GM18526 (cell line): ENCODE measurements around the gene MAPT.

Experiments used
- POLR2A ChIP-seq: IDR thresholded peaks from 3 replicates; pipeline ENCODE4 v1.6.1; 2011; ENCODE audit not compliant: insufficient read length; ENCODE audit errors: extremely low read depth

MAPT gene

DNA sequence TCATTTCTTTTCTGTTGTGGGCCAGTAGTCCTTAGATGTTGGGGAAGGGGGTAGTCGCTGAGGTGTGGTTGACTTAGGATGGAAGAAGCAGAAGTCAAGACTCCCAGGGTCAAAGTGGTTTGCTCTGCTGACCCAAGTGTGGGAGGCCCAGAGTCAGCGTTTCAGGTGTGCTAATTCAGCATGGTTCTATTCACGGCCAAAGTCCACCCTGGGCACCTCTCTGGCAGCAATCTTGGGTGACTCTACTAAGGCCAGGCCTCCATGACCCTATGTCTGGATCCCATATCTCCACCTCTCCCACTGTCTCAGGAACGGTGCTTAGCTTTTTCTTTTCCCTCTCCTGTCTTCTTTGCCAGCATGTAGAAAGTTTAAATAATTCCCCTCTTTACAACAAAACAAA is 32.9 kb downstream of the MAPT start:
- TF ChIP-seq POLR2A, result no peak

- no peak for TF ChIP-seq POLR2A
These were observed 35.0 kb downstream of the MAPT start for GRCh38 chr17:45929344-45929743.

GRCh38 chr17:45930420-45930951 is 36.1 kb downstream of the MAPT start:
- TF ChIP-seq POLR2A, result no peak

DNA sequence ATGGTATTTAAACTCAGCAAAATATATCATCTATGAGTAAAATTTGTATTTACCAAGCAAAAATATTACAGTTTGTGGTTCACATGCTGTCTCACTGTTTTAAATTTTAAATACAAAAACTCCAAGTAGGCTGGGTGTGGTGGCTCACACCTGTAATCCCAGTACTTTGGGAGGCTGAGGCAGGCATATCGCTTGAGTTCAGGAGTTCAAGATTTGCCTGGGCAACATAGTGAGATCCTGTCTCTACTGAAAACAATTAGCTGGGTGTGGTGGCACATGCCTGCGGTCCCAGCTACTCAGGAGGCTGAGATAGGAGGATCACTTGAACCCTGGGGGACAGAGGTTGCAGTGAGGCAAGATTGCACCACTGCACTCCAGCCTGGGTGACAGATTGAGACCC is 37.3 kb downstream of the MAPT start:
- TF ChIP-seq POLR2A, result no peak

GRCh38 chr17:45934044-45934979 is 40.0 kb downstream of the MAPT start:
- no peak for TF ChIP-seq POLR2A

DNA sequence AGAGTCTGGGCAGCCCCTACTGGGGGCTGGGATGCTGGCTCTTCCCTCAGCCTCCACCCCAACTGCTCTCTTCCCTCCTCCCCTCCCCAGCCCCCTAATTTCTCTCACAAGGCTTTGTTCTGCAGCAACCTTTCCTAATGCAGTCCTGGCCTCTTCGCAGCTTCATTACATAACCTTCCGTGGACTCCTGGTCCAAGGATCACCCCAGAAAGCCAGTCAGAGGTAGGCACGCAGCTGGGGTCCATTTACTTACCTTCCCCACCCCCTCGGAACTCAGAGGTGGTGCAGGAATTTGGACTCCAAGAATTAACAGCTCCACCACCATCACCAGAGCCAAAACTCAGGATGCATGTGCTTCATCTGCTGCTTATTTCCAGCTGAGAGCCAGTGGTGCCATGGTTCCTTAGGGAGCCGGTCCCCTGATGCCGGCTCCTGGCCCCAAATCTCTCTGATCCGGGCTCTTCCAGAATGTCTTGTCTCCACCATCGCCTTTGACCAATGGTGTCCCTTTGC is 40.9 kb downstream of the MAPT start:
- TF ChIP-seq POLR2A, result no peak

GRCh38 chr17:45935710-45936509 is 41.6 kb downstream of the MAPT start:
- no peak for TF ChIP-seq POLR2A

- no peak for TF ChIP-seq POLR2A
These were observed 42.3 kb downstream of the MAPT start for GRCh38 chr17:45936610-45937009.

DNA sequence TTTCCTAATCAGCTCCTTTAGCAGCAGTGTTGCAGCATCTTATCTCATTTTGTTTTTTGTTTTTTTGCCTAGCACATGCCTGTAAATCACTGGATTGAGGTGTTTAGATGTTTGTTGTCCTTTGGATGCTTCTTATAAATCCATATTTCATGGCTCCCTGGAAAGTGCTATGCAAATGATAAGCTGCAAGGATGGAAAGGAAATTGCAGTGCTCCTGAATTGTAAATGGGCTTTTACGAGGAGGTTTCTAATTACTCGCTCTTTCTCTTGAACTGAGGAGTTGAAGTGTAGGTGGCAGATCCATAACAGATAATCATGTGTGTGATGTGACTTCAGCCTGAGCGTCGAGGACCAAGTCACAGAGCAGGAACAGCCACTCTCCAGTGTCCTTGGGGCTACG is 45.0 kb downstream of the MAPT start:
- TF ChIP-seq POLR2A, result no peak

DNA sequence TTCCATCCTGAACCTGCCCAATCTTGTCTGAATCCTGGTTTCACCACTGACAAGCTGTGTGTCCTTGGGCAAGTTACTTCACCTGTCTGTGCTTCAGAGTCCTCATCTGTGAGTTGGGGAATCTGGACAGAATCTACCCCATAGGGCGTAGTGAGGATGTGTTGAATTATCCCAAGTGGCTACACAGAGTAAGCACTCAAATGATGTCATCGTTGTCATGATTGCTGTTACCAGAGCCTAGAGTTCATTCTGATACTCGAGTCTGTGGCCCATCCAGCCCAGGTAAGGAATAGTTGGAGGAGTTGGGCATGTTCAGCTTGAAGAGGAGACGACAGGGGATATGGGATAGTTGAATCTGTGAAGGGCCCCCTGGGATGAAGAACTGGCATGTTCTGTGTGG is 45.9 kb downstream of the MAPT start:
- no peak for TF ChIP-seq POLR2A

- no peak for TF ChIP-seq POLR2A
These were observed 46.5 kb downstream of the MAPT start for GRCh38 chr17:45940826-45941225.

DNA sequence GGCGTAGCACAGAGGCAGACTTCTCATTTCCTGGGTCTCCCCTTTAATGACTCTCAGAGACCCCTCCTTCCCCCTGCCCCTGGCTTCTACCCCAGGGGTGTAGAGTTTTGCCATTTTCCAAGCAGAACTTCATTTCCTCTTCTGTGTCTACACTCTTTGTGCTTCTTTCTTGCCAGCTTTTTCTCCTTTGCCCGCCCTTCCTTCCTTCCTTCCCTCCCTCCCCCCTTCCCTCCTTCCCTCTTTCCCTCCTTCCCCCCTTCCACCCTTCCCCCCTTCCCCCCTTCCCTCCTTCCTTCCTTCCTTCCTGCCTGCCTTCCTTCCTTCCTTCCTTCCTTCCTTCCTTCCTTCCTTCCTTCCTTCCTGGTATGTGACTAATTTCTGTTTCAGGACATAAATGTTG is 47.0 kb downstream of the MAPT start:
- no peak for TF ChIP-seq POLR2A

DNA sequence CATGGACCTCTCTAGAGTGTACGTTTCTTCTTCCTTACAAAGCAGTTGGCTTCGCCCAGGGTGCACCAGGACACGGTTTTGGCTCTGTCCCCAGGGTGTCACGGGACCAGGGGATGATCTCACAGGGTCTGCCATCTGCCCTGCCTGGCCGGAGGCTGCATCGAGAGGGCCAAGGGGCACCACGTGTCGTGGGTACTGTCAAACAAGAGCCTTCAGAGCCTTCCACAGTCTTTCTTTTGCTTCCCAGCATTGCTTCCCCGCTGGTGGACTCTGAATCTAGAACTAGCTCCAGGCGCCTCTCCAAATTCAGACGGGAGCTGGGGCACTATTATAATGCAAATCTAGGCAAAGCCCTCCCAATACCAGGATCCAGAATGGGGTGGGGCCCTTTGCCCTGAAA is 47.9 kb downstream of the MAPT start:
- TF ChIP-seq POLR2A, result no peak

DNA sequence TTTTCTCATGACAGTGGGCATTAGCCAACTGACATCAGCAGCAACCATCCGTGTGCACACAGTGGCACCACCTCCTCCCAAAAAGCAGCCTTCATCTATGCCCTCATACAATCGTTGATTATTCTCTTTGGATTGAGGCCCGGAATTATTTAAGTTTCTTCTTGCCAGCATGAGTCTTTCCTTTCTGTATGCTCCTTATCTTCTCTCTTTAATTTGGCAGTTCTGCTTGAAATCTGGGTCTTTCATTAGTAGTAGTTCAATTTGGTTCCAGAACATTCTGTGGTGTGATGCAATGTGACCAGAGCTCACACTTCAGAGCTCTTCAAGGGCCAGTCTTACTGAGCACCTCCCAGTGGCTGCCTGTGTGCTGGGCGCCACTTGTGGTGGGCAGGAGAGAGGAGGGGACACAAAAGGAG is 52.5 kb downstream of the MAPT start:
- no peak for TF ChIP-seq POLR2A

- no peak for TF ChIP-seq POLR2A
These were observed 54.1 kb downstream of the MAPT start for GRCh38 chr17:45948498-45948880.

DNA sequence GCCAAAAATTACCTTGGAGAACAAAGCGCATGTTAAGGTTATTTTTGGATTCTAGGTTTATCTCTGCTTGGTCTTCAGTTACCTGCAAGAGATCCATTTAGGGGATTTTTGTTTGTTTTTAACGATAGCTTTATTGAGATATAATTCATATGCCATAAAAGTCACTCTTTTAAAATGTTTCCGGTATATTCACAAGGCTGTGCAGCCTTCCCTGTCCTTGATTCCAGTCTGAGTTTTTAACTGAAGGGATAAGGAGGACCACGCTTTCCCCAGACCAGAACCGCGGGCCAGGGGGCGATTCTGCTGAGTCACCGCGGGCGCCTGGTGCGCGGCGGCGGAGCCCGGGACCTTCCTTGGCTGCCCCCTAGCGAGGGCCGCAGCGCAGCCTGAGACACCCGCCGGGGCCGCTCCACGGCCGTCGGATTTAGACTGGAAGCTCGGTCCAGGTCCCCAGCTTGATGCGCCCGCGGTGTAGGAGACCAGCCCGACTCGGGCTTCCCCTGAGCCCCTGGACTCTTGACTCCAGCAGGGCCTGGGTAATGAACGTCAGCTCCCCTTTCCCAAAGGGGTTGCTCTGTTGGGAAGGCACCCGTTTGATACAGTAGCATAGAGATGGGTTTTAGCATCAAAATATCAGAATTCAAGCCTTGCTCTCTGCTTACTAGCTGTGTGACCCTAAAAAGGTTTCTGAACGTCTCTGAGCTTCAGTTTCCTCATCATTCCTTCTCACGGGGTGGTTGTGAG is 54.7 kb downstream of the MAPT start:
- TF ChIP-seq POLR2A, result no peak
